Mucosa of descending colon (tissue), 3 donors: ENCODE data around the gene PGAM4. TPM values are rescaled to one million over a fixed set of nuclear protein-coding genes. Genes with fewer than 3 reads are reported as not detected.
A peak's percentile ranks its signal among the peaks of the same experiment; 100 is the strongest.

Source experiments
- ATAC-seq: fragments of 200-7000 bp; cut with Tn5 transposase; one replicate; pipeline ENCODE4 v1.9.1; 2020; ENCODE audit warnings: mild to moderate bottlenecking, moderate library complexity
- DNase-seq, 3 donors: peaks; one replicate each; pipeline ENCODE4 v3.0.0-alpha.2; 2020
- H3K36me3 ChIP-seq: fragments of 200-600 bp; one replicate; pipeline ENCODE4 v1.8.0; 2021; ENCODE audit warnings: low read depth, mild to moderate bottlenecking
- H3K4me1 ChIP-seq: fragments of 200-600 bp; one replicate; pipeline ENCODE4 v1.8.0; 2021; ENCODE audit warnings: low read depth, mild to moderate bottlenecking
- H3K4me3 ChIP-seq: fragments of 200-600 bp; one replicate; pipeline ENCODE4 v1.8.0; 2021; ENCODE audit warnings: mild to moderate bottlenecking
- H3K9me3 ChIP-seq: fragments of 200-600 bp; one replicate; pipeline ENCODE4 v1.8.0; 2021; ENCODE audit warnings: mild to moderate bottlenecking
- CTCF ChIP-seq: fragments of 200-600 bp; IDR thresholded peaks from one replicate; pipeline ENCODE4 v1.8.0; 2022; ENCODE audit warnings: antibody characterized with exemption, mild to moderate bottlenecking
- intact Hi-C, 2 donors: fragments of 100-400 bp; cut with DNase I in 1 of 2; cut with micrococcal nuclease in 1 of 2; formaldehyde crosslinking; loops; one replicate each; pipeline versions ENCODE4 v1.11.0 to v1.11.1; 2022; cut with DNase I, micrococcal nuclease
- long read RNA-seq, 2 donors: library from polyadenylated mRNA; unstranded; transcript quantifications; one replicate each; pipeline ENCODE4 v2.0.0, GENCODE V29; 2019 to 2021
- total RNA-seq, 3 donors: library from RNA; stranded (reverse); fragmentation: NEBNext Ultra II Directional in 2 of 3; extraction: Animal tissue kit (Norgen Biotek cat#: 25700) in 2 of 3; gene quantifications; one replicate each; pipeline versions ENCODE4 v1.2.1 to v1.2.4, GENCODE V29; 2021 to 2023
- donor health status: DM: no; HTN: no; CAD: no; lungs with moderate emphysema.
- donor health status: DM: no; HTN: no; CAD: no.
- donor health status: DM: no; HTN: yes; CAD: no.

Gene PGAM4
- total RNA-seq: not detected
- long read RNA-seq, donor 1: 0 reads
- long read RNA-seq, donor 2: 0 reads

GRCh38 chrX:77969538-77969937 lies at the start of gene PGAM4:
TSS of gene PGAM4 (minus strand) at chrX:77969638. CDS start at chrX:77969638, 0 bp downstream.
- Histone ChIP-seq H3K4me3 (no peak within 1 kb of the TSS), H3K9me3 (no peaks in the 10 kb centered on the region), H3K36me3 (no peaks in the 10 kb centered on the region), H3K4me1 (no peaks in the 10 kb centered on the region)
- no peak for DNase-seq
- intact Hi-C loops: no loop called here
- no peak for TF ChIP-seq CTCF
- no peak for ATAC-seq

DNA sequence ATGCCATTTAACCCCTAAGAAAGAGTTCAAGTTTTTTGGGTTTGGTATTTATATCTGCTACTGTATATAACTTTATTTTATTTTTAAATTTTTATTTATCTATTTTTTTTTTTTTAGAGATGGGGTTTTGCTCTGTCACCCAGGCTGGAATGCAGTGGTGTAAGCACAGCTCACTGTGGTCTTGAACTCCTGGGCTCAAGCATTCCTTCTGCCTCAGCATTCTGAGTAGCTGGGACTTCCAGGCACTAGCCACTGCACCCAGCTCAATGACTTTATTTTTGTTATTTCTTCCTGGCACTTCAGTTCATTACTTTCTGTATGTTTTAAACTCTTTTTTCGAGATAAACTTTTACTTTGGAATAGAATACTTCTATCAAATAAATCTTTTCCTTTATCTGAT lies 42.4 kb upstream of the PGAM4 start:
- DNase-seq: no peak
- TF ChIP-seq CTCF: no peak
- H3K4me1 ChIP-seq: no peaks in the 10 kb centered on the region
- intact Hi-C loops: no loop called here
- H3K4me3 ChIP-seq: no peak overlapping the region
- ATAC-seq: no peak
- no peaks in the 10 kb centered on the region for H3K9me3 ChIP-seq
- H3K36me3 ChIP-seq: no peaks in the 10 kb centered on the region

DNA sequence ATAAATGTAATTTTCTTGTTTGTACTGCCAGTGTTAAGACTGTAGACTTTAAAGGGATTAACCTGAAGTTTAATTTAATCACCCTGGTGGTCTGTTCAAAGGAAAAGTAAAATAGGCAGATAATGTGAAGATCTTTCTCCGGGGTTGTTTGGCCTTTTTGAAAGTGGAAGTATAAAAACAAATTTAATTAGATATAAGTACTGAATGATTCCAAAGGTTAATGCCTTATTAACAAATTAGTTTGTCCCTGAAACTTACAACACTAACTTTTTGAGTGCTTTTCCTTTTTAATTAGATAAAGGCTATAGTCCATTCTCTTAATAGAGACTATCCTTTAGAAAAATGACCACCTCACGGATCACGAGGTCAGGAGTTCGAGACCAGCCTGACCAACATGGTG lies 10.4 kb upstream of the PGAM4 start:
- DNase-seq: no peak
- Histone ChIP-seq H3K36me3 (no peaks in the 10 kb centered on the region), H3K4me3 (no peak overlapping the region), H3K9me3 (no peaks in the 10 kb centered on the region), H3K4me1 (no peaks in the 10 kb centered on the region)
- intact Hi-C loops: no loop called here
- ATAC-seq: no peak
- TF ChIP-seq CTCF: no peak

GRCh38 chrX:77977518-77977917 lies 8.1 kb upstream of the PGAM4 start:
- H3K4me1 ChIP-seq: no peaks in the 10 kb centered on the region
- intact Hi-C loops: no loop called here
- no peaks in the 10 kb centered on the region for H3K36me3 ChIP-seq
- DNase-seq (no peak), ATAC-seq (no peak)
- H3K4me3 ChIP-seq: no peak overlapping the region
- no peak for TF ChIP-seq CTCF
- H3K9me3 ChIP-seq: no peaks in the 10 kb centered on the region

- ATAC-seq (no peak), DNase-seq (no peak)
- no peak for TF ChIP-seq CTCF
- no peaks in the 10 kb centered on the region for H3K9me3 ChIP-seq
- no peak overlapping the region for H3K4me3 ChIP-seq
- H3K36me3 ChIP-seq: no peaks in the 10 kb centered on the region
- intact Hi-C loops: no loop called here
- H3K4me1 ChIP-seq: no peaks in the 10 kb centered on the region
Observed at GRCh38 chrX:77977095-77977494, 7.7 kb upstream of the PGAM4 start.

- DNase-seq (peak in 1 of 3 donors; percentile 2), ATAC-seq (peak; percentile 35)
- Histone ChIP-seq H3K4me3 (no peak overlapping the region), H3K36me3 (no peaks in the 10 kb centered on the region), H3K9me3 (no peaks in the 10 kb centered on the region), H3K4me1 (no peaks in the 10 kb centered on the region)
- TF ChIP-seq CTCF: no peak
- intact Hi-C loops: no loop called here
Observed at GRCh38 chrX:77975755-77976154, 6.3 kb upstream of the PGAM4 start.
